Fibroblast of lung (primary cell): ENCODE measurements around the gene AGRN. TPM values are rescaled to one million over a fixed set of nuclear protein-coding genes. Genes with fewer than 3 reads are reported as not detected.
"Not testable (repeated sequence)": the region's sequence is repeated elsewhere in the genome, so short reads cannot be mapped to it uniquely, and the experiment has no call there.

ENCODE experiments used
- DNase-seq, 2 donors: peaks; one replicate each; pipeline versions ENCODE4 v3.0.0 to v3.0.0-alpha.2; 2010; ENCODE audit warnings: low read depth in 2 of 2
- H2AFZ ChIP-seq: 2 replicates; pipeline ENCODE4 v1.5.1; 2012; ENCODE audit warnings: low read length, control low read depth, inconsistent platforms
- H3K27ac ChIP-seq: 2 replicates; pipeline ENCODE4 v1.5.1; 2011; ENCODE audit warnings: low read length, control low read depth; ENCODE audit not compliant: insufficient read depth
- H3K27me3 ChIP-seq: 2 replicates; pipeline ENCODE4 v1.5.1; 2011; ENCODE audit warnings: mild to moderate bottlenecking, low read length; ENCODE audit not compliant: control insufficient read depth, insufficient read depth
- H3K36me3 ChIP-seq: 2 replicates; pipeline ENCODE4 v1.5.1; 2011; ENCODE audit warnings: low read length; ENCODE audit not compliant: control insufficient read depth, insufficient read depth
- H3K4me1 ChIP-seq: 2 replicates; pipeline ENCODE4 v1.5.1; 2011; ENCODE audit warnings: low read length; ENCODE audit not compliant: control insufficient read depth, insufficient read depth; ENCODE audit errors: extremely low read depth
- H3K4me2 ChIP-seq: 2 replicates; pipeline ENCODE4 v1.5.1; 2011; ENCODE audit warnings: low read length, control low read depth; ENCODE audit not compliant: insufficient read depth; ENCODE audit errors: extremely low read depth
- H3K4me3 ChIP-seq, 4 experiments: fragments of 200-600 bp in 1 of 4; sonication (generic) in 1 of 4; replicated peaks in 1 of 4; 2 replicates each; pipeline ENCODE4 v1.5.1; 2011 to 2016; ENCODE audit warnings: low read length in 4 of 4, low read depth in 3 of 4, mild to moderate bottlenecking in 3 of 4, control low read depth in 2 of 4, inconsistent platforms in 1 of 4, mixed read lengths in 1 of 4; ENCODE audit not compliant: insufficient read depth in 1 of 4; ENCODE audit errors: control extremely low read depth in 1 of 4
- H3K79me2 ChIP-seq: 2 replicates; pipeline ENCODE4 v1.5.1; 2012; ENCODE audit warnings: mild to moderate bottlenecking, low read length, inconsistent platforms; ENCODE audit not compliant: control insufficient read depth, insufficient read depth
- H3K9ac ChIP-seq: 2 replicates; pipeline ENCODE4 v1.5.1; 2011; ENCODE audit warnings: mild to moderate bottlenecking, low read length, control low read depth; ENCODE audit not compliant: insufficient read depth
- H3K9me3 ChIP-seq: 2 replicates; pipeline ENCODE4 v1.5.1; 2012; ENCODE audit warnings: low read depth, low read length; ENCODE audit not compliant: control insufficient read depth, insufficient read depth
- H4K20me1 ChIP-seq: 2 replicates; pipeline ENCODE4 v1.5.1; 2011; ENCODE audit warnings: low read length; ENCODE audit not compliant: control insufficient read depth, insufficient read depth; ENCODE audit errors: extremely low read depth
- EZH2 ChIP-seq: IDR thresholded peaks from 2 replicates; pipeline ENCODE4 v1.5.1; 2012; ENCODE audit warnings: low read length, control low read depth, mild to moderate bottlenecking; ENCODE audit errors: missing control alignments
- polyA plus RNA-seq, 2 donors: library from polyadenylated mRNA; depleted of rRNA in 1 of 2; stranded (reverse) in 1 of 2; unstranded in 1 of 2; fragments of >200 nt; gene quantifications; 2 replicates each; pipeline ENCODE4 v1.2.1, GENCODE V29; 2011 to 2012; ENCODE audit warnings: missing spikeins in 1 of 2
- total RNA-seq: library from RNA; depleted of rRNA; stranded (reverse); fragments of >200 nt; gene quantifications from 2 replicates; pipeline ENCODE4 v1.2.1, GENCODE V29; 2014
- TF ChIP-seq, protein P1 (sequence below), 2 donors: IDR thresholded peaks in 1 of 2; conservative IDR thresholded peaks in 1 of 2; 1 replicate in 1 of 2; 2 replicates in 1 of 2; pipeline ENCODE4 v1.5.1; 2011 to 2012; ENCODE audit warnings: low read length in 2 of 2, control low read depth in 1 of 2, inconsistent platforms in 1 of 2, low read depth in 1 of 2, mild to moderate bottlenecking in 1 of 2

The AGRN gene
- total and polyA plus RNA-seq, 2 donors (not counting 1 experiment from before 2014, with no cell fraction given): 20.7 to 50.9 TPM

DNA sequence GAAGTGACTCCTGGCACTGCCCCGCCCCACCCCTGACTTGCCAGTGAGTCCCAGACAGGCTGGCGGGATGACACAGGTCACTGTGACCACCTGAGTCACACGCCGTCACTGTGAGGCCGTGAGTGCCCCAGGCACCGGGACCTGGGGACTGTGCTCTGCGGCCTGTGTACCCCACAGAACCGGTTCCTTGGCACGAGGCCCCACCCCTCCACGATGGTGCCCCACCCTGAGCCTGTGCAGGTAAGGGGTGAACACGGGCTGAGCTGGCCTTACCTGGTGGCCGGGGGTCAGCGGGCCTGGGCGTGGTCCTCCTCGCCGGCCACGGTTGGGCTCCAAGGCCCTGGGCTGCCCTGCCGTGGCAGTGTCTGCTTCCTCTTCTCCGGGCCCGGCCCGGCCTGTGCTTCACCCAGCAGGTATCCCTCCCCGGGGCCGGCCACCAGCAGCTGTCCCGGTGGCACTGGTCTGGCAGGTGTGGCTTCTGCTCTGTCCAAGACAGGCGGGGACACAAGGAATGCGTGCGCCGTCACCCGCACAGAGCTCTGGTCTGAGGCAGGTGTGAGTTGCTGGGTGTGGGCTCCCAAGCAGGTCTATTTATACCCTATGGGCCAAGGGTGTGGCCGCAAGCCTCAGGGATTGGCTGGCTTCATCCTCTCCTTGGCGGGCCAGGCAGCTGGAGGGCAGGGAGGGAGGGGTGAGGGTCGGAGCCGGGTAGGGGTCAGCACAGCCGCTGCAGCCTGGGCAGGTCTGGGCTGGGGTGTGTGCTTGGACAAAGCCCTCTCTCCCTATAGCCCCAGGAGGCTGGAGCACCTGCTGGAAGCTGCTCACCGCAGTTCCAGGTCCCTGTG lies 54.0 kb downstream of the AGRN start, which contains the start of gene RNF223:
Gene RNF223, minus strand, starts transcription at position 564 of the 845 bp plus-strand sequence. CDS start 1,740 bp downstream, outside the sequence.
- Histone ChIP-seq H3K4me2 (no peak within 1 kb of the TSS), H4K20me1 (no peaks in the 10 kb centered on the region), H3K27ac (no peak within 1 kb of the TSS), H3K4me1 (no peaks in the 10 kb centered on the region), H3K27me3 (peaks cover 3% of the 10 kb centered on the region), H3K9me3 (no peaks in the 10 kb centered on the region), H3K79me2 (no peaks in the 10 kb centered on the region), H3K9ac (no peak within 1 kb of the TSS), H3K4me3 (no peak within 1 kb of the TSS), H2AFZ (no peak within 1 kb of the TSS), H3K36me3 (no peaks in the 10 kb centered on the region)
- TF ChIP-seq EZH2: no peak
- TF ChIP-seq, protein P1, sequence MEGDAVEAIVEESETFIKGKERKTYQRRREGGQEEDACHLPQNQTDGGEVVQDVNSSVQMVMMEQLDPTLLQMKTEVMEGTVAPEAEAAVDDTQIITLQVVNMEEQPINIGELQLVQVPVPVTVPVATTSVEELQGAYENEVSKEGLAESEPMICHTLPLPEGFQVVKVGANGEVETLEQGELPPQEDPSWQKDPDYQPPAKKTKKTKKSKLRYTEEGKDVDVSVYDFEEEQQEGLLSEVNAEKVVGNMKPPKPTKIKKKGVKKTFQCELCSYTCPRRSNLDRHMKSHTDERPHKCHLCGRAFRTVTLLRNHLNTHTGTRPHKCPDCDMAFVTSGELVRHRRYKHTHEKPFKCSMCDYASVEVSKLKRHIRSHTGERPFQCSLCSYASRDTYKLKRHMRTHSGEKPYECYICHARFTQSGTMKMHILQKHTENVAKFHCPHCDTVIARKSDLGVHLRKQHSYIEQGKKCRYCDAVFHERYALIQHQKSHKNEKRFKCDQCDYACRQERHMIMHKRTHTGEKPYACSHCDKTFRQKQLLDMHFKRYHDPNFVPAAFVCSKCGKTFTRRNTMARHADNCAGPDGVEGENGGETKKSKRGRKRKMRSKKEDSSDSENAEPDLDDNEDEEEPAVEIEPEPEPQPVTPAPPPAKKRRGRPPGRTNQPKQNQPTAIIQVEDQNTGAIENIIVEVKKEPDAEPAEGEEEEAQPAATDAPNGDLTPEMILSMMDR (conservative IDR thresholded peaks at IDR 0.05 in 1 of 2, IDR thresholded peaks at IDR 0.05 in 1 of 2; ENCODE audit: low read depth in 1 of 2, low read length in 2 of 2): no peak
- no peak for DNase-seq

DNA sequence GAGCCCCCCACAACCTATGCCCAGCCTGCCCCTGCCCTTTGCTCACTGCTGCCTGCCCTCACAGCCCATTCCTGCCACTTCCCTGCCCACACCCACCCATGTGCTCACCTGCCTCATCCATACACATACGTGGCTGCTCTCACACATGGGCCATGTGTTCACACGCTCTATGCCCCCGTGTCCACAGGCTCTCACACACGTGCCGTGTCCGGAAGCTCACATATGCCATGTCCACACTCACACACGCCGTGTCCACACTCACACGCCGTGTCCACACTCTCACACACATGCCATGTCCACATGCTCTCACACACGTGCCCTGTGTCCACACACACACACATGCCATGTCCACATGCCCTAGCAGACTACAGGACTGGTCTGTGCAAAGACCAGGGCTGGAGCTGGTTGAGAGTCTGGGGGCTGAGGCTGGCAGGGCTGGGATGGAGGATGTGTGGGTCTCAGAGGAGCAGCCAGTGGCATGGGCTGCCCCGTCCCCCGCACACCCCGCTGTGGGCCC lies 54.8 kb downstream of the AGRN start:
- Histone ChIP-seq H3K27ac (no peak overlapping the region), H3K79me2 (no peaks in the 10 kb centered on the region), H3K9ac (no peak overlapping the region), H4K20me1 (no peaks in the 10 kb centered on the region), H3K9me3 (no peaks in the 10 kb centered on the region), H3K4me1 (peaks cover 5% of the 10 kb centered on the region), H2AFZ (no peak overlapping the region), H3K36me3 (no peaks in the 10 kb centered on the region), H3K4me2 (no peak overlapping the region), H3K4me3 (no peak overlapping the region), H3K27me3 (peaks cover 3% of the 10 kb centered on the region)
- TF ChIP-seq EZH2: no peak
- TF ChIP-seq, protein P1 (conservative IDR thresholded peaks at IDR 0.05 in 1 of 2, IDR thresholded peaks at IDR 0.05 in 1 of 2; ENCODE audit: low read depth in 1 of 2, low read length in 2 of 2): no peak
- no peak for DNase-seq

DNA sequence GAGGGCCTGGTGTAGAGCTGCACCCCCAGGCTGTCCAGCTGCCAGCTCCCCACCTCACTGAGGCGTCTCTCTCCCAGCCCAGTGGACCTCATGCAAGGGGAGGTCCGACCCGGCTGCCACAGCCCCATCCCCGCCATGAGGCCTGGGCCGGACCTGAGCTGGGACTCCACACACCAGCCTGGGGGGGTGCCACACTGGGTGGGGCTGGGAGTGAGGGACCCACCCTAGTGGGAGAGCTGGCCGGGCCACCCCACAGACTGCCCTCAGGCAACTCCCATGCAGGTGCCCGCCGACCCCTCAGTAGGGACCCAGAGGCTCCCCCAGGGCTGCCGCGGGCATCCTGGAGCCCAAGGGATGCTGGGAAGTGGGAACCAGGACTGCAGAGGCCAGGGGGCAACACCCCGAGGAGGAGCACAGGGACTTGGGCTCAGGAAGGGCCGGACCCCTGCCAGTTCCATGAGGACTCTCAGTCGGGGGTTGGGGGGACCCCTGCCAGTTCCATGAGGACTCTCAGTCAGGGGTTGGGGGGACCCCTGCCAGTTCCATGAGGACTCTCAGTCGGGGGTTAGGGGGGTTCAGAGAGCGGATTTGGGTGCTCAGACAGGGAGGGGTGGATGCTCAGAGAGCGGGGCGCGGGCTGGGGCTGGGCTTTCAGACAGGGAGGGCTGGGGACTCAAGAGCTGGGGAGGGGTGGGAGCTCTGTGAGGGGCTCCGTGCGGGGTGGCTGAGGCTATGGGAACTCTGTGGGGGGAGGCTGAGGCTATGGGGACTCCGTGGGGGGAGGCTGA lies 55.4 kb downstream of the AGRN start:
- H4K20me1 ChIP-seq: no peaks in the 10 kb centered on the region
- H3K9me3 ChIP-seq: no peaks in the 10 kb centered on the region
- TF ChIP-seq EZH2: no peak
- TF ChIP-seq, protein P1 (conservative IDR thresholded peaks at IDR 0.05 in 1 of 2, IDR thresholded peaks at IDR 0.05 in 1 of 2; ENCODE audit: low read depth in 1 of 2, low read length in 2 of 2): no peak
- no peak overlapping the region for H3K4me3 ChIP-seq
- DNase-seq: no peak
- no peak overlapping the region for H2AFZ ChIP-seq
- no peaks in the 10 kb centered on the region for H3K36me3 ChIP-seq
- H3K27ac ChIP-seq: no peak overlapping the region
- no peaks in the 10 kb centered on the region for H3K79me2 ChIP-seq
- H3K27me3 ChIP-seq: peaks cover 3% of the 10 kb centered on the region
- peaks cover 11% of the 10 kb centered on the region for H3K4me1 ChIP-seq
- H3K9ac ChIP-seq: no peak overlapping the region
- H3K4me2 ChIP-seq: no peak overlapping the region

- not testable (repeated sequence) for H3K9ac ChIP-seq, H3K36me3 ChIP-seq, H3K9me3 ChIP-seq, H2AFZ ChIP-seq, H3K79me2 ChIP-seq, H3K4me3 ChIP-seq, H3K4me2 ChIP-seq, H3K27me3 ChIP-seq, H3K27ac ChIP-seq, DNase-seq, H4K20me1 ChIP-seq
- peaks cover 11% of the 10 kb centered on the region for H3K4me1 ChIP-seq
These were observed 57.5 kb downstream of the AGRN start for GRCh38 chr1:1077396-1077795.
